Measurements from ENCODE around the gene OR10Z1. TPM values are rescaled to one million over a fixed set of nuclear protein-coding genes. Genes with fewer than 3 reads are reported as not detected.

Gene OR10Z1, protein sequence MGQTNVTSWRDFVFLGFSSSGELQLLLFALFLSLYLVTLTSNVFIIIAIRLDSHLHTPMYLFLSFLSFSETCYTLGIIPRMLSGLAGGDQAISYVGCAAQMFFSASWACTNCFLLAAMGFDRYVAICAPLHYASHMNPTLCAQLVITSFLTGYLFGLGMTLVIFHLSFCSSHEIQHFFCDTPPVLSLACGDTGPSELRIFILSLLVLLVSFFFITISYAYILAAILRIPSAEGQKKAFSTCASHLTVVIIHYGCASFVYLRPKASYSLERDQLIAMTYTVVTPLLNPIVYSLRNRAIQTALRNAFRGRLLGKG
- not detected in 2 replicates for total RNA-seq (2014; rRNA removed; shearing (Covaris generic))
- not detected in 2 replicates for polyA plus RNA-seq (2014; cell fraction: nucleus; rRNA removed)

GRCh38 chr1:158604968-158605367 lies at the start of gene OR10Z1:
OR10Z1 (plus strand) TSS chr1:158605268; CDS start chr1:158606439, 1,171 bp downstream.
- no peak for DNase-seq (ENCODE audit: extremely low read depth, low read depth)

GRCh38 chr1:158559696-158560095 lies 45.4 kb upstream of the OR10Z1 start:
- DNase-seq (ENCODE audit: extremely low read depth, low read depth): no peak

DNA sequence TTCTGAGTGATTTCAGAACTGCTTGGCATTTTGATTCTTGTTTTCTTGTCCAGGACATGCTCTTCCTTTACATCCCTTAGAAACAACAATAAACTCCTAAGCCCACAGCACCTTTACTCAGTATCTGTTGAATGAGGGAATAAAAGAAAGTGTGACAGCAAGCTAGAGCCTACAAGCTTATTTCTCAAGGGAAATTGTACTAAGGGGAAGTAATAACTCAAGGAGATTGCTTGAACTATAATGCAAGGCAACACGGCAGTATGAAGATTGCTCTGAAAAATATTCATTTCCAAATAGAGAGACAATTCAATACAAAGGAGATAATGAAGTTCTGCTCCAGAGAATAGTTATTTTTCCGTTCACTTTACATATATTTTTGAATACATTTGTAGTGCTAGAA lies 41.2 kb upstream of the OR10Z1 start:
- no peak for DNase-seq (ENCODE audit: extremely low read depth, low read depth)

DNA sequence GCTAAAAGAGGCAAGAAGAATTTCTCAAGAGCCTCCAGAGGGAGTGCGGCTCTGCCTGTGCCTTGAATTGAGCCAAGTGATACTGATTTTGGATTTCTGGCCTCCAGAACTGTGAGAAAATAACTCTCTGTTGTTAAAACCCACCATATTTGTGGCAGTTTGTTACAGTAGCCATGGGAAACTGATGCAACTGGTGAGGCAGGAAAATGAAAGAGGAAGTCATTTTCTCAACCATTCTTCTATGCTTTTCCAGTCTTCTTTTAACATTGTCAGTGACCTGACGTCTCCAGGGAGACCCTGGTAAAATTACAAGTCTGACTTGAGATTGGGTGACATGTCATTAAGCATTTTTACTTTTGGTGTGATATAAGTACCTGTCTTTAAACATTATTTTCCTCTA lies 40.5 kb upstream of the OR10Z1 start:
- no peak for DNase-seq (ENCODE audit: extremely low read depth, low read depth)

DNA sequence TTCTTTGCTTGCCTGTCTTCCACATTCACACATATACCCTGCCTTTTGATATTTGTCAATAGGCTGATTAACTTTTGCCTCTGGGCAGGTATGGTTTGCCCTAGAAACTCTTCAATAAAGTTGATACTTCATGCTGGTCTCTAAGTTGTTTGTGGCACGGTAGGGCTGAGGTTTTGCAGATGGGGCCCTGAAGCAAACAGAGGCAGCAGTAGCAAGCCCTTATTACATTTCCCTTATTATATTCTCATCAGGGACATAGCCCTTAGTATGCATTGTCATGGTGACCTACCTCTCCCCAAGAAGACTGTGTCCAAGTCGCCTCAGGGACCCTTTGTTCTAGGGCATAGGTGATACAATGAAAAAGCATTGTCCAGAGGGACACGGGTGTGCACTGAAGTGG lies 34.6 kb upstream of the OR10Z1 start, which contains the start of gene OR6P1:
Gene OR6P1, minus strand, starts transcription at position 101 of the 400 bp plus-strand sequence. CDS start 6,976 bp downstream, outside the sequence.
- no peak for DNase-seq (ENCODE audit: extremely low read depth, low read depth)

DNA sequence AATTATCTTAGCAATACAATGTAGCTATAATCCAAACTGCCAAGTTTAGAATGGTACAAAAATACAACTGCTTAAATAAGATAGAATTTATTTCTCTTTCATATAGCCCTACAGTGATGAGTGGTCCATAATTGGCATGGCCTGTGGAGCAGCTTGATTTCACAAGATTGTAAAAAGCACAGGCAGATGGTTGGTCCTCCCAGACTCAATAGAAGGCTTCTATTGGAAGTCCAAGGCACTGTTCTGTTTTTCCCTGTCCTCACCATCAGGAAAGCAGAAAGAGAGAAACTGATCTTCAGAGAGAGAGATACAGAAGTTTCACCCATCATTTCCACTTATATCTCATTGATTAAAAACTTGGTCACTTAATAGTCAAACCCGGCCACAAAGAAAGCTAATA lies 32.8 kb upstream of the OR10Z1 start:
- no peak for DNase-seq (ENCODE audit: extremely low read depth, low read depth)

DNA sequence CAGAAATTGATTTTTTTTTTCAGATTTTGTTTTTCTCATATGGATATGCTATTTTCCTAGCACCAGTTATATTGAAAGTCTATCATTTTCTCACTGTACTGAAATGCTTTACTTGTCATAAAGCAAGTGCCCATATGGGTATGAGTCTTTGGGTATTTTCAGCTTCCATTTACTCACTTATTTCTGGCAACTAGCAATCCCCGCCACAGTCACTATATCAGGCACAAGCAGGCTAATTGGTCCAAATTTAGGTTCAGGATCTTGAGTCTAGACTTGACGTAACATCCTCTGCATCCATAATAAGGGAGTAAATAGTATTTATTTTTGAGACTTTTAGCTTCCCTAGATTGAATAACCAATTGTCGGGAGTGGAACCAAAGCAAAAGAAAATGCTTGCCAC lies 27.5 kb upstream of the OR10Z1 start:
- DNase-seq (ENCODE audit: extremely low read depth, low read depth): no peak

DNA sequence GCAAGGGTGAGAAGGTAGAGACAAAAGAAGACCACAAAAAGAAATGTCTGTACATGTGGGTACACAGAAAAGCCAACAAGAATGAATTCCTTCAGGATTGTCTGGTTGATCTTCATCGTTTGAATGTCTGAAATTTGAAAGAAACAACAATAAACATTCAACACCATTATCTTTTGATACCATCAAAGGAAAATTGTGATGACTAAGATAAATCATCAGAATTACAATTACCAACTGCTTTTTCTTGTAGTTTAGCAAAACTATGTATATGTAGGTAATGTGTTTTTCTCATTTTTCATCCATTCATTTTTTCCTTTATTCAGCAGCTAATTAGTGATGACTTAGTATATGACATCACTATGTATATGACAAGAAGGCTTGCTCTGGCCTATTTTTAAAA lies 25.3 kb upstream of the OR10Z1 start, which contains the start of gene OR10X1:
Gene OR10X1, minus strand, starts transcription at position 167 of the 400 bp plus-strand sequence. Its CDS starts 0 bp downstream, at position 167.
- no peak for DNase-seq (ENCODE audit: extremely low read depth, low read depth)

DNA sequence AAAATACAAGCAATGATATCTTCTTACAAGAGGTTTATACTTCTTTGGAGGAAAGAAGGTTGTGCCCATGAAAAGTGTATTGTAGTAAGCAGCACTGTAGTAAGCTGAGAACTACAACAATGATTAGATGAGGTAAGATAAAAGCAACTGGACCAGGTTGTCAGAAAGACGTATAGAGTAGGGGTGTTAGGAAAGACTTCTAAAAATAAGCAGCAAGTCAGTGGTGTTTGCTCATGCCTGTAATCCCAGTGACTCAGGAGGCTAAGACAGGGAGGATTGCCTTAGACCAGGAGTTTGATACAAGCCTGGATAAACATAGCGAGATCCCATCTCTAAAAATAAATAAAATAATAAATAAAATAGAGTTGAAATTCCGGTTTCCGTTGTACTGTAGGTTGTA lies 21.1 kb upstream of the OR10Z1 start:
- DNase-seq (ENCODE audit: extremely low read depth, low read depth): no peak

GRCh38 chr1:158586942-158587341 lies 18.1 kb upstream of the OR10Z1 start:
- DNase-seq (ENCODE audit: extremely low read depth, low read depth): no peak

DNA sequence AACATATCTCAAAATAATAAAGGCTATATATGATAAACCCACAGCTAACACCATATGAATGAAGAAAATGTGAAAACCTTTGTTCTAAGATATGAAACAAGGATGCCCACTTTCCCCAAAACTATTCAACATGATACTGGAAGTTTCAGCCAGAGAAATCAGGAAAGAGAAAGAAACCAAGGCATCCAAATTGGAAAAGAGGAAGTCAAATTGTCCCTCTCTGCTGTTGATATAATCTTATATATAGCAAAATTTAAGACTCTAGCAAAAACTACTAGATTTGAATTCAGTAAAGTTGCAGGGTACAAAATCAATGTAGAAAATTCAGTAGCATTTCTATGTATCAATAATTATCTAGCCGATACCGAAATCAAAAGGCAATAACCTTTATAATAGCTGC lies 4.3 kb upstream of the OR10Z1 start:
- no peak for DNase-seq (ENCODE audit: extremely low read depth, low read depth)

GRCh38 chr1:158607296-158607695 lies 2.2 kb downstream of the OR10Z1 start:
- DNase-seq (ENCODE audit: extremely low read depth, low read depth): no peak

DNA sequence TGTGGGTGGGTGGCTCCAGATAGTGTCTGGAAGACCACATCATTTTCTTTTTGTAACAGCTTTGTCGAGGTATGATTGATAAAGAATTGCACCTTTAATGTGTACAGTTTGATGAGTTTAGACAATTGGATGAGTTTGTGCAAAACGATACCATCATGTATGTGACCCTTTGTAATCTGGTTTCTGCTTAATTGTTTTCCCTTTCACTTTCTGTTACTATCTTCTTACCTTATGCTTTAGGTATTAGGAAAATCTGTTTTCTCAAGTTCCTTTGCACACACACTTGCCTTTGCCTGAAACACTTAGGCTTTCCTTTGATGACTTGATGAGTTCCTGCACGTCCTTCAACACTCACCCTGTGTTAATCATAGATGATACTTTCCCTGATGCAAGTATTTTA lies 6.8 kb downstream of the OR10Z1 start:
- DNase-seq (ENCODE audit: extremely low read depth, low read depth): no peak

GRCh38 chr1:158613764-158614163 lies 8.7 kb downstream of the OR10Z1 start:
- no peak for DNase-seq (ENCODE audit: extremely low read depth, low read depth)

GRCh38 chr1:158638146-158638545 lies 33.1 kb downstream of the OR10Z1 start:
- DNase-seq (ENCODE audit: extremely low read depth, low read depth): no peak

- DNase-seq (ENCODE audit: extremely low read depth, low read depth): no peak
Observed at GRCh38 chr1:158638904-158639303, 33.8 kb downstream of the OR10Z1 start.

DNA sequence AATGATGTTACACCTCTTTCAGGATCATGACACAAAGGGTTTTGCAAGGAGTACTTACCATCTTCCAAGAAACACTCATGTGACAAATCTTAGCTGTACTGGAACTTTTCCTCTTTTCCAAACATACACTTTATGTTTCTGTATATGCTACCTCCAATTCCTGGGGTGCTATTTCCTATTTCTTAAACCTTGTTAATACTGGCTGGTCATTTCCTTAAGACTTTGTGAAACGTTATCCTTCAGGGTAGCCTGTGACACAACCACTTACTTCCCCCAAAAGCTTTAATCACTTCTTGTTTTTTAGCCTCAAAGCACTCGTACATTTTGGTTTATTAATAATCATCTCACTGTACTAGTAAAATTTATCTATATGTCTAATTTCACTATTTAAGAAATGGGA lies 39.4 kb downstream of the OR10Z1 start:
- no peak for DNase-seq (ENCODE audit: extremely low read depth, low read depth)

DNA sequence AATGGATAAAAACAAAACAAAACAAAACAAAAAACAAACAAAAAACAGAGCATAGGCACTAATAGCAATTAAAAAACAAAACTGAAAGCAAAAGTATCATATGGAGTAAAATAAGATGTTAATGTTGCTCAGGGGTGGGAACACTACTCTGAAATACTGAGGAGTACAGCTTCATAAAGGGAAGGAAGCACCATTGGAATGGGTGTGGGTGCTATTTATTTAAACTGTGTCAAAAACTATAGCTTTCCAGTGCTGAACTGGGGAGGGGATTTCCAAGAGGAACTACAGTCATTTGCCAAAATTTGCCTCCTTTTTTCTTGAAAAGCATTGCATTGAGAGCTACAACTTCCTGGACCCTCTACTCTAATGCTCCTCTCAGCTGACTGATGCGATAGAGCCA lies 41.4 kb downstream of the OR10Z1 start:
- no peak for DNase-seq (ENCODE audit: extremely low read depth, low read depth)

DNA sequence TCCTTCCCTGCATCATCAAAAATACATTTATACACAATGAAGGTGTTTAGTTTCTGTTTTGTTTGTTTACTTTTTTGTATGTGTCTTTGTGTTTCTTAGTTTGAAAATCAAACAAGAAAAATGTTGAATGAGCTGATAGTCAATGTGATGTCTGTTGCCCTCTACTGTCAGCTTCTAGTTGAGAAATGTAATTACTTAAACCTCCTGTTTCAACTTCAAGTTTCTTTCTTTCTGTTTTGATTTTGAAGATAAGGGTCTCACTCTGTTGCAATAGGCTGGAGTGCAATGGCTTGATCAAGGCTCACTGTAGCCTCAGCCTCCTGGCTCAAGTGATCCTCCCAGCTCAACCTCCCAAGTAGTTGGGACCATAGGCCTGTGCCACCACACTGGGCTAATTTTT lies 44.0 kb downstream of the OR10Z1 start:
- DNase-seq (ENCODE audit: extremely low read depth, low read depth): no peak

- DNase-seq (ENCODE audit: extremely low read depth, low read depth): no peak
Observed at GRCh38 chr1:158652721-158653334, 47.8 kb downstream of the OR10Z1 start.

DNA sequence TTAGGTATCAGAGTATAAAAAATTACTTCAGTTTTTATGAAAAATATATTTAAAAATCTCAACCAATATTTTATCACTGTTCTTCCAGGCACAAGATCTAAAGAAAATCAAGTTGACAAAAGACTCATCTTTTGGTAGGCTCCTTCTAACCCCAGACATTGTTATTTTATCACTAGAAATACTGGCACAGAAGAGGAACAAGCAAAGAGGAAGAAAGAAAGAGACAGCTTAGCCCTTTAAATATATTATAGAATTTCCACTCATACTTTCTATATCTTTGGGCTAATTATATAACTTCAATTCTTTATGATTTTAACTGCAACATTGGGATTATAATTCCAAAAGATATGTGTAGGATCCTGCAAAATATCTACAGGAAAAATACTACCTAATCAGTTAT lies 49.0 kb downstream of the OR10Z1 start:
- DNase-seq (ENCODE audit: extremely low read depth, low read depth): no peak

- no peak for DNase-seq (ENCODE audit: extremely low read depth, low read depth)
Observed at GRCh38 chr1:158654571-158654970, 49.5 kb downstream of the OR10Z1 start.

All from NCI-H460 (cell line).